ENCODE data around the gene AP3S2. TPM values are rescaled to one million over a fixed set of nuclear protein-coding genes. Genes with fewer than 3 reads are reported as not detected.

AP3S2 gene
- total RNA-seq, 2 experiments from 2014 or later = 12.4 to 15.3 TPM

DNA sequence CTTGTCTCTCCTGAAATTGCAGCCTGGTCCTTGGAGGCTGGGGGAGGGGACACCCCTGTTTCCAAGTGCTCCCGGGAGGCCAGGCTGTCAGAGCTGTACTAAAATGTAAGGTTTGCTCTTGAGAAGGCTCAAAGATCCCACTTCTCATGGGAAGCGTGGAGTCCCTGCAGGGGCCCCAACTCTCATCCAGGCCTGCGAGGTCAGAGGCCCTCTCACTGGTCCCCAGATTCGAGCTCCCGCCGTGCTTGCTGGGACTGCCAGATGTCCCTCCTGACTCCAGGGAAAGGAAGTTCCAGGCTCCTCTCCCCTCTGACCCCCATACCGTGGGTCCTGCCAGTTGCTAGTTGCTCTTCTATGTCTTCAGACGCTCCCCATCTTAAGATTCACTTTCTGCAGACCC, 64.6 kb downstream of the AP3S2 start:
- Mint-ChIP-seq H3K4me1 (no peaks in the 10 kb centered on the region), H3K9me3 (ENCODE audit: low read depth) (no peaks in the 10 kb centered on the region), H3K4me3 (no peak overlapping the region), H3K27me3 (no peaks in the 10 kb centered on the region), H3K36me3 (ENCODE audit: low read depth) (peaks cover 6% of the 10 kb centered on the region), H3K27ac (no peak overlapping the region)
- ChIA-PET CTCF (interaction anchor here (0.6 to 1.6 kb wide), 2 partner anchors 46 to 778 kb away, joined by 3 to 4 read pairs; no protein-coding TSS in a partner anchor), POLR2A (no interaction called here)
- intact Hi-C loops (cut with DNase I, micrococcal nuclease) = no loop called here
- ATAC-seq = no peak
- DNase-seq = no peak

GRCh38 chr15:89828281-89829145, 65.3 kb downstream of the AP3S2 start:
- ATAC-seq (no peak), DNase-seq (no peak)
- Mint-ChIP-seq H3K4me1 (no peaks in the 10 kb centered on the region), H3K9me3 (ENCODE audit: low read depth) (no peaks in the 10 kb centered on the region), H3K36me3 (ENCODE audit: low read depth) (peaks cover 4% of the 10 kb centered on the region), H3K27ac (no peak overlapping the region), H3K4me3 (no peak overlapping the region), H3K27me3 (no peaks in the 10 kb centered on the region)
- ChIA-PET POLR2A (no interaction called here), CTCF (interaction anchor here (1.6 kb wide), 1 partner anchor 46 kb away, joined by 4 read pairs; no protein-coding TSS in a partner anchor)
- intact Hi-C loops (cut with DNase I, micrococcal nuclease) = no loop called here

DNA sequence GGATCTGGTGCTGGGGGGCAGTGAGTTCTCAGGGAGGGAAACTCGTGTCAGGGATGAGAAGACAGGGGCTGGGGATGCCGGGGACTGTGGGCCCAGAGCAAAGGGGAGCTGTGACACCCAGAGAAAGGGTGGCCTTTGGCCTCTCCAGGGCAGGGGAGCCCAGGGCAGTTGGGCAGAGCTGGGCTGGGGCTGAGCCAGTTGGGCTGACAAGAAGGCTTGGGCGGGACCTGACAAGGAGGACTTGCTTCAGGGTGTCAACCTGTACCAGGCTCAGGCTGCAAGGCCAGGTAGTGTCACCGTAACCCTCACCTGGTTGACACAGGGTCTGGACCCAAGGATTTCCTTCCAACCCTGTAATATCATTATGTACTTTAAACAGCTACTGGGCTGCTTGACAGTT, 66.0 kb downstream of the AP3S2 start:
- no peaks in the 10 kb centered on the region for H3K9me3 Mint-ChIP-seq (ENCODE audit: low read depth)
- intact Hi-C loops (cut with DNase I, micrococcal nuclease) = no loop called here
- no peak for DNase-seq
- no peaks in the 10 kb centered on the region for H3K36me3 Mint-ChIP-seq (ENCODE audit: low read depth)
- H3K4me3 Mint-ChIP-seq = no peak overlapping the region
- H3K27ac Mint-ChIP-seq = no peak overlapping the region
- no peaks in the 10 kb centered on the region for H3K4me1 Mint-ChIP-seq
- ATAC-seq = no peak
- no peaks in the 10 kb centered on the region for H3K27me3 Mint-ChIP-seq
- ChIA-PET CTCF (no interaction called here), POLR2A (no interaction called here)

DNA sequence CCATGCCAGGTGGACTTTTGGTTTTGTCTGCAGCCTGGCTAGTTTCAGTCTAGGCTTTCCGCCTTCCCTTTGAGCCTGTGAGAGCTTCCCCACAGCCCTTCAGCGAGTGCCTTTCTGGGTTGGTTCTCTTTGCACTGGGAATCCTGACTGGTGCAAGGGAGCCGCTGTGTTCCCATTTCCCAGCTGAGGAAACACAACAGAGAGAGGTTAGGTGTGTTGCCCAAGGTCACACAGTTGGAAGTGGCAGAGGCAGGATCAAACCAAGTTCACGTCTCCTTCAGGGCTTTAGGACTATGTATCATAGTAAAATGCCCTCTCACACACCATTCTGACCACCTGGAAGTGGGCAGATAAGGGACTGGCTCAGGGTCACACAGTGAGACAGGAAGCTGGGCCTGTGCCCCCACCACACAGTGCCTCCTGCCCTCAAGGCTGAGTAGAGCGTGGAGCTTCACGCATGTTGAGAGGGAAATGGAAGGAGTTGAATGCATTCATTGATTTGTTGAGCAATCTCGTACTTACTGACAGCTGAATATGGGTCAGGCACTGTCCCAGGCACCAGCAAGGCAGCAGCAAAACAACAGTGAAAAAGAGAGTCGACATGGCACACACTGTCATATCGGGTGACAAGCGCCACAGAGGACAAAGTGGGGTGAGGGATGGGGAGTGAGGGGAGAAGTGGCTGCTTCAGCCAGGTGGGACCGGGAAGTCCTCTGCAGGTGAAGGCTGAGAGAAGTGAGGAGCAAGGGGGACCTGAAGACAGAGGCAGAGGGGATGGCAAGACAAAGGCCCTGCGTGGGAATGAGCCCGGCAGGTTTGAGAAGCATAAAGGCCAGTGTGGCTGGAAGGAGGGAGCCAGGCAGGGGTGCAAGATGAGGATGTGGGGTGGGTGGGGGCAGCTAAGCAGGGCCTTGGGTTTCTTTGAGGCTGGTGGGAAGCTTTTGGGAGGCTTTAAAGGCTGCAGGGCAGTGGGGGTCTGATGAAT, 66.8 kb downstream of the AP3S2 start:
- POLR2A ChIA-PET = no interaction called here
- ATAC-seq = no peak
- no peaks in the 10 kb centered on the region for H3K36me3 Mint-ChIP-seq (ENCODE audit: low read depth)
- CTCF ChIA-PET = interaction anchor here (0.6 kb wide), 1 partner anchor 18 kb away, joined by 3 read pairs; no protein-coding TSS in a partner anchor
- H3K4me3 Mint-ChIP-seq = no peak overlapping the region
- intact Hi-C loops (cut with DNase I, micrococcal nuclease) = no loop called here
- H3K4me1 Mint-ChIP-seq = no peaks in the 10 kb centered on the region
- H3K9me3 Mint-ChIP-seq (ENCODE audit: low read depth) = no peaks in the 10 kb centered on the region
- no peak overlapping the region for H3K27ac Mint-ChIP-seq
- no peak for DNase-seq
- H3K27me3 Mint-ChIP-seq = peaks cover 6% of the 10 kb centered on the region

DNA sequence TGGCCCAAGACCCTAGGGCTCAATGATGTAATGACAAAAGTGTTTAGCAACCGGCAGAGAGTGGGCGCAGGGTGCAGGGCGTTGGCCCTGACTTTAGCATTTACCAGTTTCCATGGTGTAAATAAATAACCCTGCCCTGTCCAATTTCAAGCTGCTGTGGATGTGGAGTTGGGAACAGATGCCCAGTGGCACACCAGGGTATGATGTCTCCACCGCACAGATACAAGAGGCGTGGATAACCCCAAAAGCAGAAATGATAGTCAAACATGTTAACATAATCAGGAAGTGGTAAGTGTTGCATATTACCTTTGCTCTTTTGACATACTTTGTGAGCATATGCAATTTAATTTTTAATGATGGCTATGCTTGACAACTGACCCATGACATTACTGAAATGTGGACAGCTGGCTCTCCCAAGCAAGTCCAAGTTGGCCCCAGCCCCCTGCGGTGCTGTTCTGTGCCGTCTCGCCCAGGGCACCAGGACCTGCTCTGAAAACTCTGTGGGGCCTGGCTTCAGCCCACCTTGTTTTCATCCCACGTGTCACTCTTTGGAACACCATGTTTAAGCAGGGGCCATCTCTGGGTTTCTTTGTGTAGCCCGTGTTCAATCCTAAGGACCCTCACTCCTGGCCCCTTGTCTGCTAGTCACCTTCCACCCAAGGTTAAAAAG, 68.4 kb downstream of the AP3S2 start:
- Mint-ChIP-seq H3K27me3 (peaks cover 16% of the 10 kb centered on the region), H3K9me3 (ENCODE audit: low read depth) (no peaks in the 10 kb centered on the region), H3K27ac (no peak overlapping the region), H3K4me3 (no peak overlapping the region), H3K36me3 (ENCODE audit: low read depth) (no peaks in the 10 kb centered on the region), H3K4me1 (no peaks in the 10 kb centered on the region)
- ChIA-PET CTCF (no interaction called here), POLR2A (no interaction called here)
- no peak for ATAC-seq
- intact Hi-C loops (cut with DNase I, micrococcal nuclease) = no loop called here
- no peak for DNase-seq

GRCh38 chr15:89824607-89824867, 69.3 kb downstream of the AP3S2 start:
- POLR2A ChIA-PET = no interaction called here
- peaks cover 16% of the 10 kb centered on the region for H3K27me3 Mint-ChIP-seq
- DNase-seq (no peak), ATAC-seq (no peak)
- intact Hi-C loops (cut with DNase I, micrococcal nuclease) = no loop called here
- H3K9me3 Mint-ChIP-seq (ENCODE audit: low read depth) = no peaks in the 10 kb centered on the region
- no peak overlapping the region for H3K27ac Mint-ChIP-seq
- CTCF ChIA-PET = no interaction called here
- no peak overlapping the region for H3K4me3 Mint-ChIP-seq
- H3K36me3 Mint-ChIP-seq (ENCODE audit: low read depth) = no peaks in the 10 kb centered on the region
- no peaks in the 10 kb centered on the region for H3K4me1 Mint-ChIP-seq

GRCh38 chr15:89823836-89824606, 69.8 kb downstream of the AP3S2 start:
- H3K4me3 Mint-ChIP-seq = no peak overlapping the region
- intact Hi-C loops (cut with DNase I, micrococcal nuclease) = no loop called here
- DNase-seq = no peak
- peaks cover 16% of the 10 kb centered on the region for H3K27me3 Mint-ChIP-seq
- no peaks in the 10 kb centered on the region for H3K9me3 Mint-ChIP-seq (ENCODE audit: low read depth)
- no peaks in the 10 kb centered on the region for H3K4me1 Mint-ChIP-seq
- ChIA-PET CTCF (interaction anchor here (0.8 kb wide), 1 partner anchor 53 kb away, joined by 4 read pairs; no protein-coding TSS in a partner anchor), POLR2A (no interaction called here)
- no peak overlapping the region for H3K27ac Mint-ChIP-seq
- no peaks in the 10 kb centered on the region for H3K36me3 Mint-ChIP-seq (ENCODE audit: low read depth)
- ATAC-seq = no peak

DNA sequence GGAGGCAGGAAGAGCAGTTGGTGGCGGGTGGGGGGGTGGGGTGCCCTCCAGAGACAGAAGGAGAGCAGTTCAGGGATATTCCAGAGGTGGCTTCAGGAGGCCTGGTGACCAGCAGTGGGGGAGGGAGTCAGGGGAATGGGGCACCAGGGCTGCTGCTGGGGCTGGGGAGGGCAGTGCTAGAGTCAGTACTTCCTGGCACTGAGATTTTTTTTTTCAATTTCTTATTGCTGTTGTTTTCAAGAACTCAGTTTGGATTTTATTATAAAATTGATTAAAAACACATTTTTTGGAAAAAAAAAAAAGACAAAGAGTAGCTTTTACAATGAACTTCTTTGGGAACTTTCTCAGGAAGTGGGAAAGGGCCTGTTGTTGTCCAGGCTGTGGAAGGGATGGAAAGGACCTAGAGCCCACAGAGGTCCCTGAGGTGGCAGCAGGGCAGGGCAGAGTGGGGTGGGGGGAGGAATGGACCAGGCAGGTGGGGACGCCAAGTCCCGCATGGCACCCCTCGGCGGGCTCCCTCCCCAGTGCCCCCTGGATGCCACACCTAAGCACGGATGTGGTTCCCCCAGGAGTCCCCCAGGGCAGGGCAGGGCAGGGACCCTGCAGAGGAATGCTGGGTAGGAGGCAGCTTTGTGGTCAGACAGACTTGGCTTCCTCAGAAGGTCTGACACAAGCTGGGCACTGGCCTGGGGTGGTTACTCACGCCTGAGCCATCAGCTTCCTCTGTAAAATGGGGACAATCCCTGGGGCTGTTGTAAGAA, 70.7 kb downstream of the AP3S2 start:
- Mint-ChIP-seq H3K27me3 (peaks cover 18% of the 10 kb centered on the region), H3K4me3 (no peak overlapping the region), H3K27ac (no peak overlapping the region), H3K4me1 (no peaks in the 10 kb centered on the region), H3K9me3 (ENCODE audit: low read depth) (no peaks in the 10 kb centered on the region), H3K36me3 (ENCODE audit: low read depth) (no peaks in the 10 kb centered on the region)
- ATAC-seq (no peak), DNase-seq (no peak)
- ChIA-PET POLR2A (no interaction called here), CTCF (interaction anchor here (0.8 kb wide), 1 partner anchor 54 kb away, joined by 4 read pairs; no protein-coding TSS in a partner anchor)
- intact Hi-C loops (cut with DNase I, micrococcal nuclease) = no loop called here

GRCh38 chr15:89822611-89822950, 71.2 kb downstream of the AP3S2 start:
- ATAC-seq = no peak
- DNase-seq = no peak
- Mint-ChIP-seq H3K4me3 (no peak overlapping the region), H3K9me3 (ENCODE audit: low read depth) (no peaks in the 10 kb centered on the region), H3K27ac (no peak overlapping the region), H3K4me1 (no peaks in the 10 kb centered on the region), H3K27me3 (peaks cover 21% of the 10 kb centered on the region), H3K36me3 (ENCODE audit: low read depth) (no peaks in the 10 kb centered on the region)
- ChIA-PET CTCF (no interaction called here), POLR2A (no interaction called here)
- intact Hi-C loops (cut with DNase I, micrococcal nuclease) = no loop called here

- Mint-ChIP-seq H3K27me3 (peaks cover 21% of the 10 kb centered on the region), H3K27ac (no peak overlapping the region), H3K4me1 (no peaks in the 10 kb centered on the region), H3K9me3 (ENCODE audit: low read depth) (no peaks in the 10 kb centered on the region), H3K4me3 (no peak overlapping the region), H3K36me3 (ENCODE audit: low read depth) (no peaks in the 10 kb centered on the region)
- ChIA-PET CTCF (no interaction called here), POLR2A (no interaction called here)
- no peak for ATAC-seq
- intact Hi-C loops (cut with DNase I, micrococcal nuclease) = no loop called here
- DNase-seq = no peak
Measured at GRCh38 chr15:89822026-89822425, 71.8 kb downstream of the AP3S2 start.

Data from activated CD4-positive, alpha-beta T cell treated with anti-CD3 and anti-CD28 coated beads for 36 hours (primary cell).